Nephron progenitor cell (in vitro differentiated cells): Measurements from ENCODE around the gene PFDN4.

Experiments used
- DNase-seq: peaks from one replicate; pipeline ENCODE4 v3.0.0; 2021
- H3K27ac Mint-ChIP-seq: 2 replicates; pipeline ENCODE4 v1.8.0; 2021; ENCODE audit warnings: mild to moderate bottlenecking, moderate library complexity, mixed read lengths
- H3K27me3 Mint-ChIP-seq: 2 replicates; pipeline ENCODE4 v1.8.0; 2021; ENCODE audit warnings: mild to moderate bottlenecking, low read depth, mixed read lengths; ENCODE audit not compliant: poor library complexity
- H3K36me3 Mint-ChIP-seq: 2 replicates; pipeline ENCODE4 v1.8.0; 2021; ENCODE audit warnings: low read depth, mixed read lengths
- H3K4me1 Mint-ChIP-seq: 2 replicates; pipeline ENCODE4 v1.8.0; 2021; ENCODE audit warnings: mixed read lengths
- H3K4me3 Mint-ChIP-seq: 2 replicates; pipeline ENCODE4 v1.8.0; 2021; ENCODE audit warnings: mild to moderate bottlenecking, moderate library complexity, mixed read lengths
- H3K9me3 Mint-ChIP-seq: 2 replicates; pipeline ENCODE4 v1.8.0; 2021; ENCODE audit warnings: mild to moderate bottlenecking, moderate library complexity, mixed read lengths
- TF ChIP-seq, protein P1 (sequence below): fragments of 200-600 bp; sonication (generic); IDR thresholded peaks from 2 replicates; pipeline ENCODE4 v1.5.0; 2021; ENCODE audit warnings: antibody characterized with exemption

Gene PFDN4

DNA sequence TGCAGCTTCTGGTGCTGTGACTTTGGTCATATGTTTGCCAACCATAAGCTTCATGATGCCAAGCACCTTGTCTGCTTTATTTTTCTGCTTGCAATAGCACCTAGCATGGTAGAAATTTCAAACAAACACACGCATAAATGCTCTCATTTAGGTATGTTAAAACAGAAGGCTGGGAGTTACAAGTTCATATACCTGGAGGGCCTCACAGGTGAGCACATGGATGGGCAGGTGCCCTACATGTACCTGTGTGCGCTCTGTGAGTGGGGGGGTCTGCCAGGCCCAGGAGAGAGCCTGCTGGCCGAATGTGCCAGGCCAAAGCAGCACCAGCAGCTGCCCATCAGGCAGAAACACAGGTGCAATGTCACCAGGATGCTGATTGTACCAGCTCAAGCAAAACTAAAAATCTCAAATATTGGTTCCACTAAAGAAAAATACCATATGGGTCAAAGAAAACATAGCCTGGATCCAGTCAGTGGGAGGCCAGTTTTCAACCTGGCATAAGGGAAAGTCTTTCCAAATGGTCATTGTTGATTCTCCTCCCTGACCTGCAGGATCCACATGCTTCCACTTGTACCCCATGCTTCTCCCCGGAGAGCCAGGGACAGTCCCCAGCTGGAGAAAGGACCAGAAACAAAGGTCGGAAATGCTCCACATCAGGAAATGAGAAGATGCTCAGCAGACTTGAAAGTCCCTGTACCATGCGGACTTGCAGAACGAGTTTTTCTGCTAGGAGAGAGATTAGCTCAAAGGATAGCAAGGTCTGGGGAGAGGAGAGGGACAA is 7.2 kb upstream of the PFDN4 start:
- no peak overlapping the region for H3K27ac Mint-ChIP-seq
- peaks cover 7% of the 10 kb centered on the region for H3K4me1 Mint-ChIP-seq
- TF ChIP-seq, protein P1, sequence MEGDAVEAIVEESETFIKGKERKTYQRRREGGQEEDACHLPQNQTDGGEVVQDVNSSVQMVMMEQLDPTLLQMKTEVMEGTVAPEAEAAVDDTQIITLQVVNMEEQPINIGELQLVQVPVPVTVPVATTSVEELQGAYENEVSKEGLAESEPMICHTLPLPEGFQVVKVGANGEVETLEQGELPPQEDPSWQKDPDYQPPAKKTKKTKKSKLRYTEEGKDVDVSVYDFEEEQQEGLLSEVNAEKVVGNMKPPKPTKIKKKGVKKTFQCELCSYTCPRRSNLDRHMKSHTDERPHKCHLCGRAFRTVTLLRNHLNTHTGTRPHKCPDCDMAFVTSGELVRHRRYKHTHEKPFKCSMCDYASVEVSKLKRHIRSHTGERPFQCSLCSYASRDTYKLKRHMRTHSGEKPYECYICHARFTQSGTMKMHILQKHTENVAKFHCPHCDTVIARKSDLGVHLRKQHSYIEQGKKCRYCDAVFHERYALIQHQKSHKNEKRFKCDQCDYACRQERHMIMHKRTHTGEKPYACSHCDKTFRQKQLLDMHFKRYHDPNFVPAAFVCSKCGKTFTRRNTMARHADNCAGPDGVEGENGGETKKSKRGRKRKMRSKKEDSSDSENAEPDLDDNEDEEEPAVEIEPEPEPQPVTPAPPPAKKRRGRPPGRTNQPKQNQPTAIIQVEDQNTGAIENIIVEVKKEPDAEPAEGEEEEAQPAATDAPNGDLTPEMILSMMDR: no peak
- no peak overlapping the region for H3K4me3 Mint-ChIP-seq
- no peaks in the 10 kb centered on the region for H3K36me3 Mint-ChIP-seq
- H3K9me3 Mint-ChIP-seq: no peaks in the 10 kb centered on the region
- peaks cover under 1% of the 10 kb centered on the region for H3K27me3 Mint-ChIP-seq
- DNase-seq: no peak

DNA sequence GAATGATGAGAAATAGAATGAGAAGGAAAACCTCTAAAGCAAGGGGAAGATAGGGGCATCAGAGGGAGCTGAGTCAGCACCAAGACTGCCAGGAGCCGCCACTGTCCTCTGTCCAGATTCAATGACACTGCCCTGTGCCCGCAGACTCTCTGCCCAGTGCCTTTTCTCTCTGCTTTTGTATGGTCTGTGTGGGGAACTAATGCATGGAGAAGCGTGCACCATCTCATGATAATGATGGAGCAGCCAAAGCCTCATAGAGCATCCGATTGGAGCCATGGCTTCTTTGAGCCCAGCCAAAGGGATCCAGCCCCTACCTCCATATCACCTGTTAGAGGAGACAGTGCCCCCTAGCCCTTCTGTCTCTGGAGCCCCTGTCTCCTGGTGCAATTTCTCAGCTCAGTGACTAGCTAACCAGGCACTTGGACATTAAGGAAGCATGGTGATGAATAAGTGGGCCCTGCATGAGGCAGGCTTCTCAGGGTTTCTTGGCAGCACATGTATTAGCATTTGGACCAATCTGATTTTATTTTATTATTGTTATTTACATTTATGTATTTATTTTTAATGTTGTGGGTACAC is 6.5 kb upstream of the PFDN4 start:
- no peaks in the 10 kb centered on the region for H3K9me3 Mint-ChIP-seq
- H3K4me1 Mint-ChIP-seq: peaks cover 8% of the 10 kb centered on the region
- DNase-seq: no peak
- TF ChIP-seq, protein P1: no peak
- no peaks in the 10 kb centered on the region for H3K36me3 Mint-ChIP-seq
- no peak overlapping the region for H3K4me3 Mint-ChIP-seq
- no peak overlapping the region for H3K27ac Mint-ChIP-seq
- H3K27me3 Mint-ChIP-seq: no peaks in the 10 kb centered on the region

DNA sequence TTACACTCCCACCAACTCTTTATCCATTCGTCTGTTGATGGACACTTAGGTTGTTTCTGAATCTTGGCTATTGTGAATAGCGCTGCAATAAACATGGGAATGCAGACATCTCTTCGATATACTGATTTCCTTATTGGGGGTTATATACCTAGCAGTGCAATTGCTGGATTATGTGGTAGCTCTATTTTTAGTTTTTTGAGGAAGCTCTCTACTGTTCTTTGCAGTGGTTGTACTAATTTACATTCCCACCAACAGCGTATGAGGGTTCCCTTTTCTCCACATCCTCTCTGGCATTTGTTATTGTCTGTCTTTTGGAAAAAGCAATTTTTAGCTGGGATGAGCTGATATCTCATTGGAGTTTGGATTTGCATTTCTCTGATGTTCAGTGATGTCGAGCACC is 4.6 kb upstream of the PFDN4 start:
- Mint-ChIP-seq H3K4me1 (peaks cover 8% of the 10 kb centered on the region), H3K9me3 (no peaks in the 10 kb centered on the region), H3K27ac (no peak overlapping the region), H3K27me3 (no peaks in the 10 kb centered on the region), H3K36me3 (no peaks in the 10 kb centered on the region), H3K4me3 (no peak overlapping the region)
- DNase-seq: no peak
- TF ChIP-seq, protein P1: no peak

DNA sequence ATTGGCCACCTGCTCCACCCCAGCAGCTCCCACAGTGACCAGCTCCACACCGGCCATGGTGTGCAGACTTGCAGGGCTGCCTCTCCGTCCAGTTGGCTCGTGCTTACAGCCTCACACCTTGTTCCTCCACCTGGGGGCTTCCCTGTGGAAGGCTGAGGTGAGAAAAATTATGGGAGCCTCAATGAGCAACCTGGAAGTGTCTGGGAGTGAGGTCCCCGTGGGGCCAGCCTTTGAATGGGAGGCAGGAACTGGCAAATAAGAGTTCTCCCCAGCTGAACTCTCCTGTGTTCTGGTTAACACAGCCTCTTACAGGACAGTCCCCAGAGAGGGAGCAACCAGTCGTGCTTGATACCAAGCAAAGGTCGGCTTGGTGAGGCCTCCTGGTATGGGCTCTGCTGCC is 3.8 kb upstream of the PFDN4 start:
- TF ChIP-seq, protein P1: no peak
- no peaks in the 10 kb centered on the region for H3K27me3 Mint-ChIP-seq
- no peak overlapping the region for H3K27ac Mint-ChIP-seq
- DNase-seq: no peak
- H3K36me3 Mint-ChIP-seq: no peaks in the 10 kb centered on the region
- peaks cover 13% of the 10 kb centered on the region for H3K4me1 Mint-ChIP-seq
- H3K4me3 Mint-ChIP-seq: no peak overlapping the region
- H3K9me3 Mint-ChIP-seq: no peaks in the 10 kb centered on the region

DNA sequence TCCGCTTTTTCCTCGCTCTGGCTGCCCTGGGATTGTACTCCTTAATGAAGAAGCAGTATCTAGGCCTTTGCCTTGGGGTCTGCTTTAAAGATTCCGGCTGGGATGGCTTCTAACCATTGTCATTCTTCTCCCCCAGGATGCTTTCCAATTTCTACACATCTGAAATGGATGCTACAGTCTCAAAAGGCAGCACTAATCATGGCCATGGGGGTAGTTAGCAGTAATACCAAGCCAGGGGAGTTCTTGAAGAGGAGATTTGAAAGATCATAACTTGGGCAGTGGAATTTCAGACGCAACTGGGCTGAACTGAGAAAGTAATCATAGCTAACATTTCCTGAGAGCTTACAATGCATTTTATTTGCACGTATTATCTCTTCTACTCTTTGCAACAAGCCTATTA is 3.4 kb upstream of the PFDN4 start:
- H3K36me3 Mint-ChIP-seq: no peaks in the 10 kb centered on the region
- TF ChIP-seq, protein P1: no peak
- H3K9me3 Mint-ChIP-seq: no peaks in the 10 kb centered on the region
- H3K4me3 Mint-ChIP-seq: no peak overlapping the region
- no peaks in the 10 kb centered on the region for H3K27me3 Mint-ChIP-seq
- DNase-seq: no peak
- H3K4me1 Mint-ChIP-seq: peaks cover 17% of the 10 kb centered on the region
- no peak overlapping the region for H3K27ac Mint-ChIP-seq

DNA sequence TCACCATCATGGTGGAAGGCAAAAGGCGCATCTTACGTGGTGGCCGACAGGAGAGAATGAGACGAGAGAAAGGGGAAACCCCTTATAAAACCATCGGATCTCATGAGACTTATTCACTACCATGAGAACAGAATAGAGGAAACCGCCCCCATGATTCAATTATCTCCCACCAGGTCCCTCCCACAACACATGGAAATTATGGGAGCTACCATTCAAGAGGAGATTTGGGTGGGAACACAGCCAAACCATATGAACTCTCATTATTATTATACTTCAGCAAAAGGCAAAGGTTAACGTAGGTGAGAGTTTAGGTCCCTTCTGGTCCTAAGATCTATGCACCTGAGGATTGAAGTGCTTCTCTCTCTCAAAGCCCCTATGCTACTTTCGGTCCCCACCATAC is 2.4 kb upstream of the PFDN4 start:
- TF ChIP-seq, protein P1: no peak
- no peaks in the 10 kb centered on the region for H3K9me3 Mint-ChIP-seq
- no peak for DNase-seq
- H3K4me1 Mint-ChIP-seq: peaks cover 25% of the 10 kb centered on the region
- H3K27me3 Mint-ChIP-seq: no peaks in the 10 kb centered on the region
- no peak overlapping the region for H3K4me3 Mint-ChIP-seq
- peaks cover 9% of the 10 kb centered on the region for H3K36me3 Mint-ChIP-seq
- no peak overlapping the region for H3K27ac Mint-ChIP-seq
